ENCODE results near the gene ATF6.

The ATF6 gene

DNA sequence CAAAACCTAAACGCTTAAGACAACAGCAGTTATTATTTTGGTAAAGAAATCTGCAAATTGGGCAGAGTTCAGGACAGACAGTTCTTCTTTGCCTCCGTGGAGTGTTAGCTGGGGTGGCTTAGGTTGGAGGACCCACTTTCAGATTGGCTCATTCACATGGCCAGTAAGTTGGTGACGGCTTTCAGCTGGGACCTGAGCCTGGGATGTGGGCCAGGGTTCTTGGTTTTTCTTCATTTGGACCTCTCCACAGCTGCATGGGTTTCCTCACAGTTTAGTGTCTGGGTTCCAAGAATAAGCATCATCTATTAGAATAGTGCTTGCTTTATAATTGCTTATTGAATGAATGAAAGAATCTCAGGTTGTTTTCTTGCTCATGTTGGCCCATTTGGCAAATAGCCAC, 72.2 kb downstream of the ATF6 start:
- DNase-seq (ENCODE audit: extremely low read depth, low read depth): no peak

DNA sequence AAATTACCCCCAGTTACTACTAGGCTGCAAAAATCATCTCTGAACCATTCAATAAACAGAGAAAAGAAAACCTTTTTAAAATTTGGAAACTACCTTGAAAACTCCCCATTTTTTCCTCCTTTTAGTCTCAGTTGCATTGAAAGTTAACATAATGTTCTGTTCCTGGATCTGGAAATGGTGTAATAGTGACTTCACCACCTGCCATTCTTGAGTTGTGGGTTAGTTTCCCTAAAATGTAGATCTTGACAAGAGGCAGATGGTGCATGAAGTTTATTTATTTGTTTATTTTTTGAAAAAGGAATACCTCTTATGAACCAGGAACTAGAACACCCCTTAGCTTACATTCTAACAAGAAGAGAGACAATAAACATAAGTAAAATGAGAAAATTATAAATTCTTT, 72.8 kb downstream of the ATF6 start:
- DNase-seq (ENCODE audit: extremely low read depth, low read depth): no peak
- TF ChIP-seq, protein P1, sequence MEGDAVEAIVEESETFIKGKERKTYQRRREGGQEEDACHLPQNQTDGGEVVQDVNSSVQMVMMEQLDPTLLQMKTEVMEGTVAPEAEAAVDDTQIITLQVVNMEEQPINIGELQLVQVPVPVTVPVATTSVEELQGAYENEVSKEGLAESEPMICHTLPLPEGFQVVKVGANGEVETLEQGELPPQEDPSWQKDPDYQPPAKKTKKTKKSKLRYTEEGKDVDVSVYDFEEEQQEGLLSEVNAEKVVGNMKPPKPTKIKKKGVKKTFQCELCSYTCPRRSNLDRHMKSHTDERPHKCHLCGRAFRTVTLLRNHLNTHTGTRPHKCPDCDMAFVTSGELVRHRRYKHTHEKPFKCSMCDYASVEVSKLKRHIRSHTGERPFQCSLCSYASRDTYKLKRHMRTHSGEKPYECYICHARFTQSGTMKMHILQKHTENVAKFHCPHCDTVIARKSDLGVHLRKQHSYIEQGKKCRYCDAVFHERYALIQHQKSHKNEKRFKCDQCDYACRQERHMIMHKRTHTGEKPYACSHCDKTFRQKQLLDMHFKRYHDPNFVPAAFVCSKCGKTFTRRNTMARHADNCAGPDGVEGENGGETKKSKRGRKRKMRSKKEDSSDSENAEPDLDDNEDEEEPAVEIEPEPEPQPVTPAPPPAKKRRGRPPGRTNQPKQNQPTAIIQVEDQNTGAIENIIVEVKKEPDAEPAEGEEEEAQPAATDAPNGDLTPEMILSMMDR (IDR thresholded peaks at IDR 0.05; ENCODE audit: low read depth, low read length): no peak

More for the DNA sequence above, 72.2 kb downstream of the ATF6 start:
- TF ChIP-seq, protein P1 (IDR thresholded peaks at IDR 0.05; ENCODE audit: low read depth, low read length): no peak

DNA sequence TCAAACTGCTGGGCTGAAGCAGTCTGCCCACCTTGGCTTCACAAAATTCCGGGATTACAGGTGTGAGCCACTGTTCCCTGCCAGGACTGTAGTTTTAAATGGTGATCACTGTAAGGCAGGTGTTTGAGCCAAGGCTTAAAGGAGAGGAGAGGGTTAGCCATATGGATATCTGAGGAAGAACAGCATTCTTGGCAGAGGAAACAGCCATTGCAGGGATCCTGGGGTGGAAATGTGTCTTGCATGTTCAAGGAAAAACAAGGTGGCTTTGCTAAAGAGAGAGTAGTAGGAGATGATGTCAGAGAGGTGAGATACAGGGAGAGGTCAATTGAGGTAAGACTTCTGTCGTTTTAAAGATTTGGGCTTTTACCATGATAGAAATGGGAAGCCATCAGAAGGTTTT, 73.5 kb downstream of the ATF6 start:
- no peak for DNase-seq (ENCODE audit: extremely low read depth, low read depth)
- TF ChIP-seq, protein P1 (IDR thresholded peaks at IDR 0.05; ENCODE audit: low read depth, low read length): no peak

DNA sequence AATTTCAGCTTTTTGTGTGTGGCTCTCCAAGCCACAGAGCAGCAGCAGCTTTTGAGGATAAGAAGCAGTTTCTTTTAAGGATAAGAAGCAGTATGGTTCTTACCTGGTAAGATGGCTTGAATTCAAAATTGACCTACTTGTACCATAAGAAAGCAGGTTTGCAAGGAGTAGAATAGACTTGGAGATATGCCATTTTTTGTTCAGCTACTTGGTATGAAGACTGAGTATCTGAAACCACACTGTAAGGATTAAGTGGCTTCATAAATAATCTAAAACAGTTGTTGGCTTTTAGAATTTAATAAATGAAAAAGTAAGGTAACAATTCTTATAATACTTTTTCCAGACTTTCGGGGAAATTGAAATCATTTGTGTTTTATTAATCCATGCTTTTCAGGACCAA, 74.2 kb downstream of the ATF6 start:
- DNase-seq (ENCODE audit: extremely low read depth, low read depth): no peak
- TF ChIP-seq, protein P1 (IDR thresholded peaks at IDR 0.05; ENCODE audit: low read depth, low read length): no peak

DNA sequence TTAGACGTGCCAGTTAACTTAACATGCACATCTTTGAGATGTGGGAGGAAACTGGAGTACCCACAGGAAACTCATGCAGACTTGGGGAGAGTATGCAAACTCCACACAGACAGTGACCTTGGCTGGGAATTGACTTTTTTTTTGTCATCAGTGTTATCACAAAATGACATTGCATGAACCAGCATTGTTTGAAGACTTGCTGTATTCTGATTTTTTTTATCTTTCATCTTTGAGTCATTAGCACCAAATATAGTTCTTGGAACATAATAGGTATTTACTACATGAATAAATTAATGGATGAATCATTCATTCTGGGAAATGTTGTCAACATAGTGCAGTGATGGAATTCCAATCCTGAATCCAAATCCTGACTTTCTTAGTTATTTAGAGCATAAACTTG, 77.0 kb downstream of the ATF6 start:
- TF ChIP-seq, protein P1 (IDR thresholded peaks at IDR 0.05; ENCODE audit: low read depth, low read length): no peak
- no peak for DNase-seq (ENCODE audit: extremely low read depth, low read depth)

GRCh38 chr1:161844696-161845095, 78.6 kb downstream of the ATF6 start:
- TF ChIP-seq, protein P1 (IDR thresholded peaks at IDR 0.05; ENCODE audit: low read depth, low read length): no peak
- DNase-seq (ENCODE audit: extremely low read depth, low read depth): no peak

DNA sequence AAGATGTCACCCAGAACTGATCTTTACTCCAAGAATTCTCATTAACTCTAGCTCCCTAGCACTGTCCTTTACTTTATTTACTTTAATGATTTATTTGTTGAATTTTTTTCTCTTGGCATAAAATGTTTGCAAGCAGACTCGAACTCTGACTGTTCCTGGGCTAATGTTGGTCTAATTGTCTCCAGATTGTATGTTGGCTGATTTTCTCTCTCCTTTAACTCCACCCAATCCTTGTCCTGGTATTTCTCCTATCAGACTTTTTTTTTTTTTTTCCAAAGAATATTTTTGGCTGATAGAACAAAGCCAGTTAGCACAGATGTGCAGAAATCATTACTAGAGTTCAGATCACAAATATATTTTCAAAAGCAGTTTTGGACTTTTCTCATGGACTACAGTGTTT, 82.6 kb downstream of the ATF6 start:
- DNase-seq (ENCODE audit: extremely low read depth, low read depth): peak; percentile 43
- TF ChIP-seq, protein P1 (IDR thresholded peaks at IDR 0.05; ENCODE audit: low read depth, low read length): no peak
